HL-60/S4 treated with retinoic acid at 250 ng/mL for 4 days and 3 days (cell line): ENCODE results near the gene HS3ST3A1.

Experiments
- in situ Hi-C: fragments of 300-500 bp; cut with MboI; formaldehyde crosslinking; loops from 2 replicates; pipeline ENCODE4 v1.7.0; 2022; ENCODE audit warnings: low sequenced_read_pairs

HS3ST3A1 gene

DNA sequence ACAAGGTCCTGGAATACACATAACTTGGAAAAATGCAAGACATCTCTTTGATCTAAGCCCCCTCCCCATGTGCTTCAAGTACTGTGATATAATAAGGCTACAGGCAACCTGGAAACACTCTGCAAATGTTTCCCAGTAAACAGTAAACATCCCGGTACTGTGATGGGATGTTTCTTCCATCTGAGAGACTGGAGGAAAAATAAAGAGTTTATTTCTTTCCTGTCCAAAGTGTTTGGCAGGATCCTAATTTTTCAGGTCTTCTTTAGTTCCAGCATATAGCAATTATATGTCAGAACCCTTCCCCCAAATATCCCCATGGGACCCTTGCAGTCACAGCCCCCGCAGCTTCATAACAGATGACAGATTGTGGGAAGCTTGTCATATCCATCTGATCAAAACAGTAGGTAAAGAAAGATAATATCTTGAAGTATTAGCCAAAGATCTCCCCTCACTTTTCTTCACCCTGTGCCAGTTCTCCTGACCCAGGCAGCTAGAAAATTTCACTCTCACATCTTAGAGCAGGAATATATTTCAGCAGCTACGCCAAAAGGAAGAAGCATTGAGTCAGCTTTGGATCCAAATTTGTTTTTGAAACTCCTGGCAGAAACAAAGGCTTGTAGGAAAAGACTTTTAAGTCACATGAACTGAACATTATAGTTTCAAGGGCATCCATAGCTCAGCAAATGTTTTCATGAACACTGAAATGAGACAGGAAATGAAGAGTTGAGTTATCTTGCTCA, 141.3 kb downstream of the HS3ST3A1 start:
- in situ Hi-C loops = no loop called here

DNA sequence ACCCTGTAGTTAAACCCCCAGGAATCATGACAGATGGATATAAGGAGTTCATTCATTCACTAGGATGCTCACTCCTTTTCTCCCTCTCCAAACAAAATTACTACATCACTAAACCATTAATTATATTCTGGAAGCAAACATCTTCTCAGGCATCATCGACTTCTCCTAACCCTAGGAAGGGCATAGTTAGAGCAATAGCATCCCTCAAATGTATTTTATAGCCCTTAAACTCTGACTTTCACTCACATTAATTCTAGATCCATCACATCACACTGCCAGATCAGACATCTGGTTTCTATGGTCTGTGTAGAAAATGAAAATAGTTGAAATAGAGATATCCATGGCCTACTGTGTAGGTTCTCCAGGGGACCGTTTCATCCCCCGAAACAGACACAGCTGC, 143.9 kb downstream of the HS3ST3A1 start:
- in situ Hi-C loops = no loop called here
